GM19463 (cell line): ENCODE data around the gene SUPT4H1.
"Not testable (repeated sequence)": the region's sequence is repeated elsewhere in the genome, so short reads cannot be mapped to it uniquely, and the experiment has no call there.

Source experiments
- ATAC-seq: cut with Tn5 transposase; IDR thresholded peaks from one replicate; pipeline ENCODE4 v1.9.1; 2021; ENCODE audit warnings: mild to moderate bottlenecking, moderate library complexity; ENCODE audit not compliant: unreplicated experiment

Gene SUPT4H1

DNA sequence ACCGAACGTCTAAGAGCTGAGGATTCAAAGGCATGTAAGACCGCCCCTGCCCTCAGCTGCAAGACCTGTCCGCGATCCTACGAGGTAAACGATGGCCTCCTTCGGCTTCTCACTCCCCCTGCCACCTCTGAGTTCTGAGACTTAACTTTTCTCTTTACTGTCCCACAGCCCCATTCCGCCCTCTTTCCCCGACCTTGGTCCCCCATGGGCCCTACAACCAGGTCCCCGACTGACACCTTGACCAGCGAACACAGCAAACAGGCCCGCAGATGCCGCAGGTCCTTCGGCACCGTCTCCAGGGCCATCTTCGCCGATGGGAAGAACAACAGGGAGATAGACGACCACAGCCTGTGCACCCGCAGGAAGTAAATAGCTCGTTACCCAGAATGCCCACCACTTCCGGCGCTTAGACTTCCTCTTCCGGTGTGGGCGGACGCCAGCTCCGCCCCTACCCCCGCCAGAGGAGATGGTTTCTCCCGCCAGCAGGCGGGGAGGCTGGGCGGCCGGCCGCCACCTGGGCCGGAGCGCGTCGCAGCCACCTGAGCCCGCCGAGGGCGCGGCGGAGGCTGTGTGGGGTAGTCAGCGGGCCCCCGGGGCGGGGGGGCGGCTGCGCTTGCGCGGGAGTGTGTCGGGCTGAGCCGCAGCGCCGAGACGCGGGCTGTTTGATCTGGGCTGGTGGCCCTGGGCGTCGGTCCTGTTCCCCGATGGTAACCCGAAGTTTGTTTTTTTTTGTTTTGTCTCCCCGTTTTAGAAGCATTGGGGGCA is at the start of gene SUPT4H1:
Gene SUPT4H1 (minus strand): TSS at position 371 of the 765 bp plus-strand sequence. CDS start 66 bp downstream, at position 305.
- ATAC-seq: peak; percentile 93

DNA sequence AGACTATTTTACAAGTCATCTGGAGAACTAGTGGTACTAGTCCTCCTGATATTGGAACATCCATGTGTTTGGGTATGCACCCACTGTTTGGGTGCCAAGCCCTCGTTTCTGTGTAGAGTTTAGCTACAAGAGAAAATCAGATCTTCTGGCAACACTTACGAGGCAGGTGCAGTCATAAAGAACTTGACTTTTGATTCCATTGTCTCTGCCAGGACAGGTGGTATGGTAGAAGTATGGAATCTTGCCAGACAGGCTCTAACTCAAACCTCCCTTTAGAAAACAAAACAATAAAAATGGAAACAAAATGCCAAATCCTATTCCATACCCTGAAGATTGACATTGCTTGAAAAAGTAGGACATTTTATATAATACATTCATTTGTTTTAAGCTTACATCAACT is 49.3 kb upstream of the SUPT4H1 start:
- no peak for ATAC-seq

DNA sequence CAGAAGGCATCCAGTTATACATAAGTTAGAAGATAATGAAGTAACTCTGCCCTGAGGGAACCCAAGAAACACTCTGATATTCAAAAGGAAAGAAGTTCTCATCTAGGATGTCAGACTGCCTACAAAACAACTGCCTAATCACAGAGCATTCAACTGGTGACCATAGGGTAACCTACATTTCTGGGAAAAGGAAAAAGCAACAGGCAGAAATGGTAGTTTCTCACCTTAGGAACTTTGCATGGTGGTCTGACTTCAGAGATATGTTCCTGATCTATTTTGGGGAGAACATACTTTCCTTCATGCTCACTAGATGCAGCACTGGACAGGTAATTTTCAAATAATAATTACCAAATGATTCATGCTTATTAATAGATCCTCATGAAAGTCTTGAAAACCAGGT is 48.8 kb upstream of the SUPT4H1 start:
- ATAC-seq: no peak

DNA sequence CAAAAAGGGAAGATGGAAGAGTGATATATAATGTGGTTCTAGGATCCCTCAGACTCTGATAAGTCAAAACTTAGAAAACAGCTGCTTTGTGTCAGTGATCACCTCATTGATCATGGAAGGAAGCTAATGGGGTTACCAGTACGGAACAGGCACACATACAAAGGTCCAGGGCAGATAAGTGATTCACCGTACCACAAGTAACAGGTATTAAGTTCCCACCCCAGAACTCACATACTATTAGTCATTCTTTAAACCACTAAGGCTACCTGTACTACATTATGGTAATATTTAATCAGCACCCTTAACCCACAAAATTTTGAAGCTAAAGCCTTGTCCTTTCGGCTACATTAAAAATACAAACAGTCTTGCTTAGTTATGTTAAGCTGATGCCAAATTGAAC is 48.0 kb upstream of the SUPT4H1 start:
- ATAC-seq: no peak

DNA sequence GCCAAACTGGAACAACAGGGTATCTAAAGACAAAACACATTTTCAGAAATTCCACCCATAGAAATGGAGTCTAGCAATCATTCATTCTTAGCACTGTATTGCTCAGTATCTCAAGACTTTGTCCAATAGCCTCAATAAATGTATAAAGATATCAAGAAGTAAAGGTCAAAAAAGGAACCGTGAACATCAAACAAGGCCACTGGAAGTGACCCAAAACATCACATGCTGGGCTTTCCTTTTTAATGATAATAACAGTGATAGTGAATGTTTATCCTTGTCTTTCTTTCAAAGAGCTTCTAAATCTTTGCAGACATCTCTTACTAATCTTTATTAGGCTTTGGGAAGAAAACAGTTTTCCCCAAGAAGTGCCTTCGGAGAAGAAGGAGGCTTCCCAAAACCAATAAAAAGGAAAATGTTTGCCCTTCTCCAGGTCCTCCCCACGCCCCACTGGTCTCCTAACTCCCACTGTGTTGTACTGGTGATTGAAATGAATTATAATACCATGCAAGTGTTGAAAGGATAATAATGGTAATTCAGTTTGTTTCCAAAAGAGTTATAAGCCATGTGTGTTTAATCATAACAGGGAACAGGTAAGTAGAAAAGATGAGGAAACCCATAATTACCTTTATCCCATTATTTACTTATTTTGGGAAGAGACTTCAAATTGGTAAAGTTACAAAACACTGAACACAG is 46.7 kb upstream of the SUPT4H1 start:
- ATAC-seq: no peak

DNA sequence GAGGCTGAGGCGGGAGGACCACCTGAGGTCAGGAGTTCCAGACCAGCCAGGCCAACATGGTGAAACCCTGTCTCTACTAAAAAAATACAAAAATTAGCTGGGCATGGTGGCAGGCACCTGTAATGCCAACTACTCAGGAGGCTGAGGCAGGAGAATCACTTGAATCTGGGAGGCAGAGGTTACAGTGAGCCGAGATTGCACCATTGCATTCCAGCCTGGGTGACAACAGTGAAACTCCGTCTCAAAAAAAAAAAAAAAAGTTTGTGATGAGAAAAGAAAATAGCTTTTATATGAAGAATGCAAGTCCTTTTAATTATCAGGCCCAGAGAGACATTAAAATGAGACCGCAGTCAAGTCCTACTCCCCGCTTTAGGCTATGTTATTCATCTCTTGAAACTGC is 45.4 kb upstream of the SUPT4H1 start:
- ATAC-seq: not testable (repeated sequence)

DNA sequence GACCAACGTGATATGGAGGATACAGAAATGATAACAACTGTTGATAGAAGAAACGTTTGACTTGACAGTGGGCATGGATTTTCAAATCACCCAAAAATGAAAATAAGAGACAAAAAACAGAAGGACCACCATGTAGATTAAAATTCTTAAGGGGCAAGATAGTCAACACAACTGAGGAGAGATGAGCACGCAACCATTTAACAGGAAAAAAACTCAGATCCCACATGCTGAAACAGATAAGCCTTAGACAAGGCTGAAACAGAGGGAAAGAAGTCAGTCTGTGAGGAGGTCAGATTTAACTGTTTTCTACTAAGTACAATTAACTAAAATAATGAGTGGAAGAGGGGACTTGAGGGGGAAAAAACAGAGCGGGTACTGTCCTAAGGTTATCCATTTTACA is 44.2 kb upstream of the SUPT4H1 start:
- ATAC-seq: no peak

DNA sequence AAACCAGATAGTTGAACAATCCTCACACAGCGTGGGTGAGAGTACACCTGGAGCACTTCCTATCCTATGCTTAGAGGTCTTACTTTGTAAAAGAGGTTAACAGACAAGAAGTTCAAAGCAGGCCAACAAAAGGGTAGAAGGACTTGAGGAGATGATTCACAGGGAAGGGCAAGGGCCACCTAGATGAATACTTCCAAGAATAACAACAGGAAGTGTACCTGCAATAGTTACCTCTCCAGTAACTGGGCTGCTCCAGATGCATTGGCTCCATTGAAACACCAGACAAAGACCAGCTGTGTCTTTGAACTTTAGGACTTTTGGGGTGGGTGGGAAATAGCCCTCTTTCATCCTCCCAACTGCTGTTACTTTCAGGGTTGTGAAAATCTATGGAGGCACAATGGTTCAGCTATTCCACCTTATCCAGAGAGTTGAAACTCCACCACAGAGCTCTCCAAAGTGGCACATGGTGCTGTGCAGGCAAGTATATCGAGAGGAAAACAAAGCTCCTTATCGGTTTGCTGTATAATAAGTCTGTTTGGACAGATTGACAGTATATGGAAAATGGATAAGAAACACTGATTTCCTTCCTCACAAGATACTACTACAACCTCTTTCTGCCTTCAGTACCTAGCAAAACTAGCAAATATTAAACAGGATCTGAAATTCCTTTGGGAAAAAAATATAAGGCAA is 42.7 kb upstream of the SUPT4H1 start:
- no peak for ATAC-seq

- ATAC-seq: no peak
These were observed 39.4 kb upstream of the SUPT4H1 start for GRCh38 chr17:58391302-58391984.

GRCh38 chr17:58390884-58391283 is 38.9 kb upstream of the SUPT4H1 start:
- no peak for ATAC-seq

- ATAC-seq: no peak
These were observed 36.5 kb upstream of the SUPT4H1 start for GRCh38 chr17:58388302-58389190.

DNA sequence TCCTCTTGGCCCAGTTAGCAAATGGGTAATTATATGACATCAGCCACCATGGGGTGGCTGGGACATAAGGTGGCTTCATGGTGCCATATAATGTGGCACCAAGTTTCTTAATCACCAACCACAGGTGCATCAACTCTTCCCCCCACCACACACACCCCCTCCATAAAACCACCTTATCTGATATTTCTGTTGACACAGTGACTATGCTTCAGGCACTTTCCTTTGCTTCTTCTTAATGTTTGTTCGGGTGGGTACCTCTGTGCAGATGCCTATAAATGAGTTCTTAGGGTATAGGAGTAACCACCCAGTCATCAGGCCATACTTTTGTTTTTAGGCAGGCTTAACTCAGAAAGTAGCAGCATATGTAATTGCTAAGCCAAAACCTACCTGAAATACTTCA is 35.8 kb upstream of the SUPT4H1 start:
- ATAC-seq: no peak

GRCh38 chr17:58386708-58387107 is 34.7 kb upstream of the SUPT4H1 start:
- no peak for ATAC-seq

DNA sequence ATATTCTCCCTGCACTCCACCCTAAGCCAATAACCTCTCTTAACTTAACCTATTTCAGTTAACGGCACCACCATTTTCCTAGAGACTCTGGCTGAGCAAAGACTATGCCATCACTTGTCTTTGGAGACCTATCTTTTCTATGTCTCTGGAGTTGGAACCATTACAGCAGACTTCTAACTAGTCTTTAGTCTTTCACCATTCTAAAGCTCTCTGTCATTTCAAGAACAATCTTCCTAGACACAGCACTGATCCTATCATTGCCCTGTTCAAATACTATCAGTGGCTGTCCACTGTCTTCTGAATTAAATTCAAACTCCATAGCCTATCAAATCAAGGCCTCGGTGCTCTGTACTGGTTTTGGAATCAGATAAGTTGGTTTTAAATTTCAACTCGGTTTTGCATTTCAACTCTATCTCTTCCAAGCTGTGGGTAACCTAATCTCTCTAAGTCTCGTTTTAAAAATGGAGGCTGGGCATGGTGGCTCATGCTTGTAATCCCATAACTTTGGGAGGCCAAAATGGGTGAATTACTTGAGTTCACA is 33.4 kb upstream of the SUPT4H1 start:
- ATAC-seq: no peak

GRCh38 chr17:58384897-58385296 is 32.9 kb upstream of the SUPT4H1 start:
- ATAC-seq: no peak

- no peak for ATAC-seq
These were observed 32.0 kb upstream of the SUPT4H1 start for GRCh38 chr17:58383892-58384462.

- ATAC-seq: no peak
These were observed 30.9 kb upstream of the SUPT4H1 start for GRCh38 chr17:58382872-58383242.

- ATAC-seq: peak; percentile 67
These were observed 30.3 kb upstream of the SUPT4H1 start for GRCh38 chr17:58382108-58382871.
